NCI-H2227 (cell line): ENCODE data around the gene ZNF644.
A peak's percentile ranks its signal among the peaks of the same experiment; 100 is the strongest.

ENCODE experiments used
- DNase-seq: peaks from one replicate; lab custom pipeline; 2025; ENCODE audit not compliant: unreplicated experiment; lab: John Stamatoyannopoulos, UW

The ZNF644 gene

DNA sequence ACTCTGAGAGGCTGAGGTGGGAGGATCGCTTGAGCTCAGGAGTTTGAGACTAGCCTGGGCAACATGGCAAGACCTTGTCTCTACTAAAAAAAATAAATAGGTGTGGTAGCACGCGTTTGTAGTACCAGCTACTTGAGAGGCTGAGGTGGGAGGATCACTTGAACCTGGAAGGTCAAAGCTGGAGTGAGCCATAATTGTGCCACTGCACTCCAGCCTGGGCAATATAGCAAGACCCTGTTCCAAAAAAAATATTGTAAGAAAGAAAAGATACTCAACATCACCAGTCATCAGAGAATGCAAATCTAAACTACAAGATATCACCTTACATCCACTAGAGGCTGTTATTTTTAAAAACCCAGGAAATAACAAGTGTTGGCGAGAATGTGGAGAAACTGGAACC, 32.5 kb downstream of the ZNF644 start:
- DNase-seq = no peak

DNA sequence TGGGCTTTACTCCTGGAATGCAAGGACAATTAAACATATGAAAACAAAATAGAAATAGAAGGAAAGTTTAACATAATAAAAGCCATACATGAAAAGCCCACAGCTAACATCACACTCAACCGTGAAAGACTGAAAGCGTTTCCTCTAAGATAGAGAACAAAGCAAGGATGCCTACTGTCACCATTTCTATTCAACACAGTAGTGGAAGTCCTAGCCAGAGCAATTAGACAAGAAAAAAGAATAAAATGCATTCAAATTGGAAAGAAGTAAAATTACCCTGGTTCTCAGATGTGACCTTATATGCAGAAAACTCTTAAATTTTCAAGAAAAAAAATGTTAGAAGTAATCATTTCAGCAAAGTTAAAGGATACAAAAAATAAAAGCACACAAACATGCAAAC, 34.0 kb downstream of the ZNF644 start:
- DNase-seq = no peak

DNA sequence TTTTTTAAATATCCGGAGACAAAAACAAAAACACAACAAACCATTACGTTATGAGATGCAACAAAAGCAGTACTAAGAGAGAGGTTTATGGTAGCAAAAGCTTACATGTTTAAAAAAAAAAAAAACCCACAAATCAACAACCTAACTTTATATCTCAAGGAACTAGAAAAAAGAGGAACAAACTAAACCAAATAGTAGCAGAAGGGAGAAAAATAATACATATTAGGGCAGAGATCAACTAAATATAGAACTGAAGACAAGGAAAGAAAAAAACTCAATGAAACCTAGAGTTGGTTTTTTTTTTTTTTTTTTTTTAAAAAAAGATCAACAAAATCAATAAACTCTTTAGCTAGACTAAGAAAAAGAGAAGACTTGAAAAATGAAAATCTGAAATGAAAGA, 34.9 kb downstream of the ZNF644 start:
- DNase-seq = no peak

DNA sequence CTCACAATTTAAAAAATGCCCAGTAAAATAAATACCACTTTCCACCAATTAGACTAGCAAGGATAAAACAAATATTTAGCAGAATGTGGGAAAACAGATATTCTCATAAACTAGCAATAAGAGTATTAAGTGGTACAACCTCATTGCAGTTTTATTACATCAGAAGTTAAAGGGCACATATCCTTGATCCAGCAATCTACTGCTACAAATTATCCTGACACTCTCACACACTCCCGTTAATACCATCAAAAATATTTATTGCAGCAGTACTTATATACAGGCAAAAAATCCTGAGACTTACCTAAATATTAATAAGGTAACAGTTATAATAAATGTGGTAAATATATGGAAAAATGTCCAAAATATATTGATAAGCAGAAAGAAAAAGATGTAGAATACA, 44.3 kb downstream of the ZNF644 start:
- DNase-seq = no peak

DNA sequence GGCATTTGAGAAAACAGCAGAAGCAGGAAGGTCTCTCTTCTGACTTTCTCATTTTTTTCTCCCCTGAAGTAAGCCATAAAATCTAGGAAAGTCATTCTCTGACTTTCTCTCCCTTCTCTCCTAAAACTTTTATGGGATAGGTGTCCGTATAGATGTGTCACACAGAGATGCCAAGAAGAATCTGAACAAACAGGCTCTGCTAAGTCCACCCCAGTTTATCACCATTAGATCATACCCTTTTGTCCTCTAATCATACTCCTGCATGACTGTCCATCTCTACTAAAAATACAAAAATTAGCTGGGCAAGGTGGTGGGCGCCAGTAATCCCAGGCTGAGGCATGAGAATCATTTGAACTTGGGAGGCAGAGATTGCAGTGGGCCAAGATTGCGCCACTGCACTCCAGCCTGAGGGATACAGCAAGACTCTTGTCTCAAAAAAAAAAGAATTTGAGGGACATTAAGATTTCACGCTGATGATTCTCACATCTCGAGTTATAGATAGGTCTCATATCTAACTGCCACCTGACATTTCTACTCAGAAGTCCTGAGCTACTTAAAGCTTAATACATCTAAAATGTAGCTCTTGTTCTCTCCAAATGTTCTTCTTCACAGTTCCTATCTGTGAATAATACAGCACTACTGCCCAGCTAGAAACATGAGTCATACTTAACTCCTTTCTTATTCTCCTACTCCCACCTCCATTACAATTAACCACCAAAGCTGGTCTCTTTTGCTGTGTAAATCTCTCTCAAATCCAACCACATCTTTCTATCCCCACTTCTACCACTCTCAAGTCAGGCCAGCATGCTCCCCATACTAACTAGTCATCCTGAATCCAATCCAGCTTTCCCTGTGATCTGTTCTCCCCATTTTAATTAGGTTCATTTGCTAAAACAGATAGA, 47.7 kb downstream of the ZNF644 start:
- no peak for DNase-seq

DNA sequence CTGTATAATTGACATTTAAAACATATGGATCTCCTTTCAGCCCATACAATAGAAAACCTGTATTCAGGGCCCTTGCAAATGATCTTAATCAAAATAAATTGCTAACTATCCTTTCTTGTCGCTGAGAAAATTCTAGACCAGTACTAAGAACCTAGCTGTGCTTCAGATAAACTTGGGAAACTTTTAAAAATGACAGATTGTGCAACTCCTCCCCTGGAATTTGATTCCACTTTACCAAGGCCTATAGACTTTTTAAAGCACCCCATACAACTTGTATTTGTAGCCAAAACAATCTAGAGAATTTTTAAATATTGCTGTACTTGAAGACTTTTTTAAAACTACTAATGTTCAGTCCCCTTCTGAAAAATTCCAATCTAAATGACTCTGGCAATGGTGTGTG, 51.6 kb downstream of the ZNF644 start:
- no peak for DNase-seq

DNA sequence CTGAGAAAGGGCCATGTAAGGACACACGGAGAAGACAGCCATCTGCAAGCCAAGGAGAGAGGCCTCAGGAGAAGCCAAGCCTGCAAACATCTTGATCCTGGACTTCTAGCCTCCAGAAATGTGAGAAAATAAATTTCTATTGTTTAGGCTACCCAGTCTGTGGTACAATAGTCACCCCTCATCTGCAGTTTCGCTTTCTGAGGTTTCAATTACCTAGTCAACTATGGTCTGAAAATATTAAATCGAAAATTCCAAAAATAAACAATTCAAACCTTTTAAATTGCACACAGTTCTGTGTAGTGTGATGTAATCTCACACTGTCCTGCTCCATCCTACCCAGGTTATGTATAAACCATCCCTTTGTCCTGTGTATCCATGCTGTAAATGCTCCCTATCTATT, 52.6 kb downstream of the ZNF644 start:
- no peak for DNase-seq

DNA sequence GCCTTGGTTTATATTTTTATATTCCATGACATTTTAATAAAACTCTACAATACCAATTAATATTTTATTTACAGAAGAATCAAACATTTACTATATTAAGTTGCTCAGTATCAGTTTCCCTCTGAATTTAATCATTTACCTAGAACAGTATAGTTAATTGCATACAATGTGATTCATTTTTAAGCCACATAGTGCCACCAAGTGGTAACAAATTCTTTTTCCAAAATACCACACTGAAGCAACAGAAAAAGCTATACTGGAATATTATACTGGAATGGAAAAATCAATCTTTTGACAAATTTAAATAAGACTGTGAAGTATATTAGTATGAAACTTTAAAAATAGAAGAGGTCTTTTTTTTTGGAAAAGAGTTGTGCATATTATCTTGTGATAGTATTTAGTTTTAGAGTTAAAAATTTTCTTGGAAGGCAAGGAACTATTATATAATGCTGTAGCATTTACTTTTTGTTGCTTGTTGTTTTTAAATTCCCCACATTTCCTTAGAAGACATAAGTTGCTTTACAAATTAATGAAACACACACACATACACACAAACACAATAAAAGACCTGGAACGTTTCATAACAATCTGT, 57.3 kb downstream of the ZNF644 start:
- peak; percentile 29 for DNase-seq

DNA sequence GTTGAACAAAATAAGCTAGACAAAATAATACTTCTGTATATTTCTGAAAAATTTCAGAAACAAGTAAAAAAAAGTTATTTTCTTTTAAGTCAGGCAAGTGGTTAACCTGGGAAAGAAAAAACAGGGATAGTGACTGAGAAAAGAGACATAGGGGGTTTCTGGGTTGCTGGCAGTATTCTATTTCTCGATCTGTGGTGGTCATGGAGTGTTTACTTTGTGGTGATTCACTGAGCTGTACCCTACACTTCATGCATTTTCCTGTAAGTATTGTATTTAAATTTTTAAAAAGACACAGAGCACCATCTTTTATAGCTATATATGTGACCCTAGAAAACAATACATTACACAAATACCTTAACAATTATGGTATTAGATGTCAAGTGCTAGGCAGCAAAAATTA, 58.2 kb downstream of the ZNF644 start:
- DNase-seq = no peak

DNA sequence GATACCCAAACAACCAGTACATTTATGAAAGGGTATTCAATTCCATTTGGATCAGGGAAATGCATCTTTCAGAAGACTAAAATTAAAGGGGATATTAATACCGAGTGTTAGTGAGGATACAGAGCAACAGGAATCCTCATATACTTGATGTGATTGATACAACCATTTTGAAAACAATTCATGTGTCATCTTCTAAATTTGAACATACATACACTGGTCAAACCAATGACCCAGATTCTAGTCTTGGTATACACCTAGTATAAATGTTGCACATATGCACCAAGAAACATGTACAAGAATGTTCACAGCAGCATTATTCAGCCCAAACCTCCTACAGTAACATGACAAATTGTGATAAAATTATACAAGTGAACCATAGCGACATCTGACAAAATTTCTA, 58.6 kb downstream of the ZNF644 start:
- DNase-seq = no peak

DNA sequence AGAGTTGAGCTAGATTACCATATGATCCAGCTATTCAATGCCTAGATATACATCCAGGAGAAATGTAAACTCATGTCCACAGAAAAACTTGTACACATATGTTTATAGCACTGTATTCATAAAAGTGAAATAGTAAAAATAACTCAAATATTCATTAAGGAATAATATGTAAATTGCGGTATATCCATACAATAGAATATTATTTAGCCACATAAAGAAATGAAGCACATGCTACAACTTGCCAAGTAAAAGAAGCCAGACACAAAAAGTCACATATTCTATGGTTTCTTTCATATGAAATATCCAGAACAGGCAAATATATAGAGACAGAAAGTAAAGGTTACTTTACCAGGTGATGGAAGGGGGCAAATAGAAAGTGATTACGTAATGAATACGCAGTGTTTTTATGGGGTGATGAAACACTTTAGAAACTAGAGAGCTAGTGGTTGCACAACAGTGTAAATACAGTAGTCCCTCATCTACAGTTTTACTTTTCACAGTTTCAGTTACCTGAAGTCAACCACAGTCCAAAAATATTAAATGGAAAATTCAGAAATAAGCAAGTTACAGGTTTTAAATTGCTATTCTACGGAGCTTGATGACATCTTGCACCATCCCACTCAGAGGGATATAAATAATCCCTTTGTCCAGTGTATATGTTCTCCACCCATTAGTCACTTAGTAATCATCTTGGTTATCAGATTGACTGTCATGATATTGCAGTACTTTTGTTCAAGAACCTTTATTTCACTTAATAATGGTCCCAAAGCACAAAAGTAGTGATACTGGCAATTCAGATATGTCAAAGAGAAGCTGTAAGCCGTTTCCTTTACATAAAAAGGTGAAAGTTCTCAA, 62.3 kb downstream of the ZNF644 start:
- DNase-seq = no peak

DNA sequence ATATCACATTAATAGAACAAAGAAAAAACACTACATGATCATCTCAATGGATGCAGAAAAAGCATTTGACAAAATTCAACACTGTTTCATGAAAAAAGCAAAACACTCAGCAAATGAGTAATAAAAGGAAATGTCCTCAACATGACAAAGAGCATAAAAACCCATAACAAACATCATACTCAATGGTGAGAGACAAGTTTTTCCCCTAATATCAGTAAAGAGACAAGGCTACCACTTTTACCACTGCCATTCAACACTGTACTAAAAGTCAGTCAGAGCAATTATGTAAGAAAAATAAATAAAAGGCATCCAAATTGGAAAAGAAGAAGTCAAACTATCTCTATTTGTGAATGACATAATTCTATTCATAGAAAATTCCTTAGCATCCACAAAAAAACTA, 64.3 kb downstream of the ZNF644 start:
- no peak for DNase-seq

DNA sequence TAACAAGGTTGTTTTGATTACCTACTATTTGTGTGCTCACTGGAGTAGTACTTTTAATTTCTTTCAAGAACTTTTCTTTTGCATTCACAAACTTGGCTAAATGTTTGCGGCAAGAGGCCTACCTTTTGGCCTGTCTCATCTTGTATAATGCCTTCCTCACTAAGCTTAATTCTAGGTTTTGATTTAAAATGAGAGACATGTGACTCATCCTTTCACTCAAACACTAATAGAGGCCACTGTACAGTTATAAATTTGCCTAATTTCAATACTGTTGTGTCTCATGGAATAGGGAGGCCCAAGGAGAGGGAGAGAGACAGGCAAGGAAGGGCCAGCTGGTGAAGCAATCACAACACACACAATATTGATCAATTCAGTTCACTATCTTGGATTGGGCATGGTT, 66.1 kb downstream of the ZNF644 start:
- DNase-seq = no peak

DNA sequence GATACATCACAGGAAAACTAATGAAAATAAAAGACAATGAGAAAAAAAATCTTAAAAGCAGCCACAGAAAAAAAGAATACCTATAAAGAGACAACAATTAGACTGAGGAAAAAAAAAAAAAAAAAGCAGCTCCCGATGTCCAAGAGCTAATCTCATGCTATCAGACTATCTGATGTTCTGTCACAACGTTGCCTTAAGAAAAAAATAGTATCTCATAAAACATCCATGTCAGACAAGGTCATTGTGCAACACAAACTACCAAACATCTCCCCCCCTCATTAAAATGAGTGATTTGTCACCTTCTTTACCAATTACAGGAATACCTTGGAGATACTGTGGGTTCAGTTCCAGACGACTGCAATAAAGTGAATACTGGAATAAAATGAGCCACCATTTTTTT, 68.9 kb downstream of the ZNF644 start:
- no peak for DNase-seq

DNA sequence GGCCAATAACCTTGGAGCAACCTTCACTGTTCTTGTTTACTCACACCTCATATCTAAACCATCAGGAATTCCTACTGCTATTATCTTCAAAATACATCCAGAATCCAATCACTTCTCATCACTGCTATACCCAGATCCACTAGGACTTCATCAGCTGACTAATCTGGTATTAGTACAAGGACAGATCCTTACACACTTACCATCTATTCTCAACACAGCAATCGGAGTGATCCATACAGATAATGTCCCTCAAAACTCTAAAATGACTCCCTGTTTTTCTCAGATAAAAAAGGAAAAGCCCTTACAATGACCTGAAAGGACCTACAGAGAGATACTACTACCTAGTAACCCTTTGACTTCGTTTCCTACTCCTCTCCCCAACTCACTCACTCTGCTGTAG, 70.8 kb downstream of the ZNF644 start:
- DNase-seq = no peak

DNA sequence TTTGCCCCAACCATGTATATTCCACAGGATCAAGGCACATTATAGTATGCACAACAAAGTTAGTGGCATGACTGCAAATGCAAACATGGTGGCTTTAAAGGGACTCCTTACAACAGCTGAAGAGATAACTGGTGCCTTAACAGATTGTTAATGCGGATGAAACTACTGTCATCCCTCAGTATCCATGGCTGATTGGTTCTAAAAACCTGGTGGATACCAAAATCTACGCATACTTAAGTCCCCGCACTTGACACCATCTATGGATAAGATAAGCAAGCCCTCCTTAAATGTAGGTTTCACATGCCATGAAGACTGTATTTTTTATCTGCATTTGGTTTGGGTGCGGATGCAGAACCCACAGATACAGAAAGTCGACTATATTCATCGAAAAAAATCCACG, 73.5 kb downstream of the ZNF644 start:
- DNase-seq = no peak

DNA sequence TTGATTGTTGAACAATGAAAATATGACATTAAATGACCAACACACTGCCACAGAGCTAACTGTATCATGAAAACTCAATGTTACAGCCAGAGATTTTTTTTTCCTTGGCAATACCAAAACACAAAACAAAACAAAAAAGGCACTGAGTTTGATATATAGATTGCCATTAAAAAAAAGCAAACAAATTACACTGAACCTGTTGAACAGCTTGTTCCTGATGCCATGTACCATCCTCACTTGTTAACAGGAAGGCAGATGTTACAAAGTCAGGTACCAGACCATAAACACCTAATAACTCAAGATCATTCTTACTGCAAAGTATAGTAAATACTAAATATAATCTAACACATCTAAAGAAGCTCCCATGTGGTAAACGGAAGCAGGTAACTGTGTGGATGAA, 75.2 kb downstream of the ZNF644 start:
- no peak for DNase-seq

DNA sequence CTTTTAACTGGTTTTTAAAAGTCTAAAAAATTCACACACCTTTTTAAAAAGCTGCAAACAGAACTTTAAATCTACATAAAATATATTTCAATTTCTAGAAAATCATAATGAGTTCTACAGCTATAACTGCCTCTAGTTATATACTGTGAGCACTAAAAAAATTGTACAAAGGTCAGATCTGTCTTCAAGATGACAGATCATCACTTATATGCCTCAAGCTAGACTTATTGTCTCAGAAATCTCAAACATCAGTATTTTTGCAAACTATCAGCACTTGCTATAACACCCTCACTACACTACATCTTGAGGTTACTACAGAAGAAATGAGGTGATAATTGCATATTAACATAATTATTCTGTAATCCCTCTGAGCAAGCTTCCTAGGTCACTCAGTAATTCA, 76.5 kb downstream of the ZNF644 start:
- DNase-seq = no peak

DNA sequence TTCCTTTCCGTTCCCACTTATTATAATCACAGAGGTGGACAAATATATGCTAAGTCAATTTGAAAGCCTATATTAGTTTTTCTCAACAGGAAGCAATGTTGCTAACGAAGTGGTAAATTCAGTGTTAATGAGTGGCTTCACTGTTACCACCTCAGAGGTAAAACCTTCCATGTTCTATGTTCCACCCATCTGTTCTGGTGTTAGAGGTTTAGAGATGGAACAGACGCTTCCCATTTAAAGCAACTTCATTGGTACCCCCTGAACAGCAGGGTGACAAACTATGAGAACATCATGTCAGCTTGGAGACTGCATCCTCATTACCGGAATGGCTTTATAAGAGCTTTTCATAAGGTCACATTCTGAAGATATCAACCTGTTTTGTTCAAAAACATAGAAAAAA, 77.9 kb downstream of the ZNF644 start:
- no peak for DNase-seq

DNA sequence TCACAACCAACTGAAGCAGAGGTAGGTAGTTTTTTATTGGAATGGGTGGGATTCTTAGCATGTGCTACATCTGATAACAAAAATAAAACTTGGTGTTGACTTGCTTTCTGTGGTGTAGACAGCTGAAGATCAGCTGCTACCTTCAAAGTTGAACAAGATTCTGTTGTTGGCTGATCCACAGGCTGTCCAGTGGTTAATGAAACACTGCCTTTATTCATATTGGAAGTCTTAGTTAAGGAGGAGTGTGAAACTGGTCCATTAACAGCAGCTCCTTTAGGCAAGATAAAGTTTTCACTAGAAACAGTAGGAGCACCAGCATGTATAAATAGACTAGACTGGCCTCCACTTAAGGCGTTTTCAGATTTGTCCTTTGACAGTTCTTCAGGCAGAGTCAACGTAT, 81.1 kb downstream of the ZNF644 start:
- DNase-seq = no peak

DNA sequence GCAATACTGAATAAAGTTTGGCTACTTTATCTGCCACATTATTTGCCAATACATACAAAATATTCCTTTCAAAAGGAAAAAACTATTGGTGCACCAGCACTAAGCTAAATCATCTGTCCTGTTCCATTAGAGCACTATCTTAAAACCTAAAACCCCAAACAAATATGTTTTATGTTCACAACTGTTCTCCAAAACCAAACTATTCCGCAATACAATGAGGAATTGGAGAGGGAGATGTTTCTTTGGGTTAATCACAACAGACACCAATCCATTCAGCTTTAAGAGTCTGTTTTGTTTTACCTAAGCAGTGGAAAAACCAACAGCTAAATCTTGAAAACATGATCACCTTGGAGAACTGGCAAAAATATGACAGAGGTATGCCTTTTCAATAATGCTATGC, 85.1 kb downstream of the ZNF644 start:
- no peak for DNase-seq

DNA sequence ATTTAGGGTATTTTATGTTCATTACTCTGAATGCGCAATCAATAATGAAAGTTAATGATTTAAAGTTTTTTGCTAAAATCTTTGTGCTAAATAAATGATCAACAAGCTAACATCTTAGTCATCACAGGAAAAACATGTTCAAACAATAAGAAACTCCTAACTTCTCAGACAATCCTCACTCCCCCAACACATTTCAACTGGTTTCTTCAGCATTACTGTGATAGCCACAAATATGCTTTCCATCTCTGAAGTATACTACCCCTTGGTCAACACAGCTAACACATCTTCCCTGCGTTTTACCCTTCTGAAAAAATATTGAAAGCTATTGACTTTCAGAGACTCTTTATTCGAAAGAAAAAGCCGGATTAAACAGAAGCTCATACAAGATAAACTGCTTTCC, 85.8 kb downstream of the ZNF644 start:
- no peak for DNase-seq
